Loucy (cell line): Measurements from ENCODE around the gene FER.

Experiments used
- H2AFZ ChIP-seq: fragments of 200-600 bp; sonication (generic); 2 replicates; pipeline ENCODE4 v1.6.0; 2016; ENCODE audit warnings: antibody characterized with exemption, mild to moderate bottlenecking, low read length, moderate library complexity
- H3F3A ChIP-seq: fragments of 200-600 bp; 2 replicates; pipeline ENCODE4 v1.6.0; 2016; ENCODE audit warnings: antibody characterized with exemption, low read depth, mild to moderate bottlenecking
- H3K27me3 ChIP-seq: fragments of 200-600 bp; sonication (generic); 2 replicates; pipeline ENCODE4 v1.6.1; 2014; ENCODE audit warnings: low read length, mild to moderate bottlenecking; ENCODE audit not compliant: insufficient read depth, poor library complexity, severe bottlenecking
- H3K36me3 ChIP-seq: fragments of 200-600 bp; sonication (generic); 2 replicates; pipeline ENCODE4 v1.6.1; 2016; ENCODE audit warnings: low read length; ENCODE audit not compliant: insufficient read depth
- H3K4me1 ChIP-seq: fragments of 200-600 bp; sonication (generic); 2 replicates; pipeline ENCODE4 v1.5.1; 2014; ENCODE audit warnings: low read length, mild to moderate bottlenecking; ENCODE audit not compliant: insufficient read depth, poor library complexity, severe bottlenecking
- H3K4me2 ChIP-seq: fragments of 200-600 bp; sonication (generic); 2 replicates; pipeline ENCODE4 v1.6.0; 2014; ENCODE audit warnings: antibody characterized with exemption, low read length, low read depth, mild to moderate bottlenecking; ENCODE audit not compliant: poor library complexity, severe bottlenecking
- H3K4me3 ChIP-seq: fragments of 200-600 bp; sonication (generic); 2 replicates; pipeline ENCODE4 v1.5.1; 2014; ENCODE audit warnings: low read length, mild to moderate bottlenecking, mixed read lengths; ENCODE audit not compliant: poor library complexity, severe bottlenecking
- H3K79me2 ChIP-seq: fragments of 200-600 bp; sonication (generic); 2 replicates; pipeline ENCODE4 v1.6.1; 2014; ENCODE audit warnings: low read length; ENCODE audit not compliant: insufficient read depth
- H3K9ac ChIP-seq: fragments of 200-600 bp; sonication (generic); 2 replicates; pipeline ENCODE4 v1.6.0; 2014; ENCODE audit warnings: mild to moderate bottlenecking, low read depth, low read length, moderate library complexity; ENCODE audit not compliant: poor library complexity, severe bottlenecking
- H3K9me2 ChIP-seq: fragments of 200-600 bp; sonication (generic); replicated peaks from 2 replicates; pipeline ENCODE4 v1.6.1; 2016; ENCODE audit warnings: low read depth, low read length, mixed read lengths
- H3K9me3 ChIP-seq: fragments of 200-600 bp; sonication (generic); 2 replicates; pipeline ENCODE4 v1.6.1; 2014; ENCODE audit warnings: mild to moderate bottlenecking, antibody characterized with exemption, low read length, low read depth; ENCODE audit not compliant: insufficient read depth
- H4K20me1 ChIP-seq: fragments of 200-600 bp; sonication (generic); 2 replicates; pipeline ENCODE4 v1.6.0; 2014; ENCODE audit warnings: antibody characterized with exemption, low read length, mild to moderate bottlenecking; ENCODE audit not compliant: insufficient read depth, poor library complexity, severe bottlenecking
- CTCF ChIP-seq: fragments of 200-600 bp; sonication (generic); conservative IDR thresholded peaks from 2 replicates; pipeline ENCODE4 v1.5.1; 2014; ENCODE audit warnings: mild to moderate bottlenecking, antibody characterized with exemption, low read length
- EZH2phosphoT487 ChIP-seq: fragments of 200-600 bp; IDR thresholded peaks from 2 replicates; pipeline ENCODE4 v1.6.1; 2018; ENCODE audit warnings: antibody characterized with exemption, mild to moderate bottlenecking, moderate library complexity, borderline replicate concordance

Gene FER

DNA sequence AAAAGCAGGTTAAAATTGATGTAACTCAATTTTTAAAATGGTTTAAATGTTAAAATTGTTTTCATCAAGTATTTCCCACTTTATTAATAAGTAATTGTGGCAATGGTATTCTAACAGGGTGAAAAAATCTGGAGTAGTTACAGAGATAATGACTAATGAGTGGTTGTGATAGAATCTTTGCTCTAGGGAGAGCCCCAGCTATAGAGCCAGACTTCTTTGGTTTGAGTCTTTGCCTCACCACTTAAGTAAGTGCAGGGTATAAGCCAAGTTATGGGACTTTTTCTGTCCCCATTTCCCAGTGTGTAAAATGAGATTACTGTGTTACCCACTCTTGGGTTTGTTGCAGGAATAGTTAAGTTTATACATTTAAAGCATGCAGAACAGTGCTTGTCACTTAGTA lies 158.1 kb downstream of the FER start:
- Histone ChIP-seq H3K27me3 (no peaks in the 10 kb centered on the region), H4K20me1 (no peaks in the 10 kb centered on the region), H2AFZ (no peak overlapping the region), H3K4me2 (no peak overlapping the region), H3F3A (no peaks in the 10 kb centered on the region), H3K79me2 (no peaks in the 10 kb centered on the region), H3K36me3 (no peaks in the 10 kb centered on the region), H3K4me1 (no peaks in the 10 kb centered on the region), H3K4me3 (no peak overlapping the region), H3K9me2 (no peaks in the 10 kb centered on the region), H3K9ac (no peak overlapping the region), H3K9me3 (no peaks in the 10 kb centered on the region)
- TF ChIP-seq EZH2phosphoT487 (no peak), CTCF (no peak)

DNA sequence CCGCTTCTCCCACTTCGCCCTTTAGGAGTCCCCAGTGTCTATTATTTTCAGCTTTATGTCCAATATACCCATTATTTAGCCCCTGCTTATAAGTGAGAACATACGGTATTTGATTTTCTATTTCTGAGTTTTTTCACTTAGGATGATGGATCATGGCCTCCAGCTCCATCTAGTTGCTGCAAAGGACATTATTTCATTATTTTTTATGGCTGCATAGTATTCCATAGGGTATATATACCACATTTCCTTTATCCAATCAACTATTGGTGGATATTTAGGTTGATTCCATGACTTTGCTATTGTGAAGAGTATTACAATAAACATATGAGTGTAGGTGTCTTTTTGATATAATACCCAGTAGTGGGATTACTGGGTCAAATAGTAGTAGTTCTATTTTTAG lies 162.9 kb downstream of the FER start:
- H3K9me3 ChIP-seq: no peaks in the 10 kb centered on the region
- H3K79me2 ChIP-seq: no peaks in the 10 kb centered on the region
- no peak overlapping the region for H2AFZ ChIP-seq
- no peaks in the 10 kb centered on the region for H3K36me3 ChIP-seq
- H4K20me1 ChIP-seq: no peaks in the 10 kb centered on the region
- TF ChIP-seq CTCF (no peak), EZH2phosphoT487 (no peak)
- no peak overlapping the region for H3K9ac ChIP-seq
- no peak overlapping the region for H3K4me2 ChIP-seq
- no peaks in the 10 kb centered on the region for H3K9me2 ChIP-seq
- no peaks in the 10 kb centered on the region for H3K27me3 ChIP-seq
- H3K4me3 ChIP-seq: no peak overlapping the region
- no peaks in the 10 kb centered on the region for H3F3A ChIP-seq
- no peaks in the 10 kb centered on the region for H3K4me1 ChIP-seq

GRCh38 chr5:108911055-108911454 lies 163.4 kb downstream of the FER start:
- Histone ChIP-seq H3K9me3 (no peaks in the 10 kb centered on the region), H3K9ac (no peak overlapping the region), H3K36me3 (no peaks in the 10 kb centered on the region), H3K4me3 (no peak overlapping the region), H3K4me2 (no peak overlapping the region), H2AFZ (no peak overlapping the region), H3F3A (no peaks in the 10 kb centered on the region), H3K27me3 (no peaks in the 10 kb centered on the region), H3K79me2 (no peaks in the 10 kb centered on the region), H3K4me1 (no peaks in the 10 kb centered on the region), H3K9me2 (no peaks in the 10 kb centered on the region), H4K20me1 (no peaks in the 10 kb centered on the region)
- TF ChIP-seq CTCF: no peak
- TF ChIP-seq EZH2phosphoT487: no peak
